KMS-11 (cell line): ENCODE data around the gene CNN3.

Experiments used
- H2AFZ ChIP-seq: fragments of 200-600 bp; sonication (generic); 2 replicates; pipeline ENCODE4 v1.6.1; 2016; ENCODE audit warnings: antibody characterized with exemption, mixed run types, low read depth
- H3K27ac ChIP-seq: fragments of 200-600 bp; sonication (generic); 2 replicates; pipeline ENCODE4 v1.6.1; 2016; ENCODE audit warnings: mild to moderate bottlenecking, mixed run types
- H3K27me3 ChIP-seq: fragments of 200-600 bp; sonication (generic); 2 replicates; pipeline ENCODE4 v1.6.1; 2017; ENCODE audit warnings: mild to moderate bottlenecking, low read depth, mixed run types, moderate library complexity; ENCODE audit not compliant: insufficient read depth
- H3K36me3 ChIP-seq: fragments of 200-600 bp; sonication (generic); 2 replicates; pipeline ENCODE4 v1.6.1; 2017; ENCODE audit warnings: mild to moderate bottlenecking, mixed run types; ENCODE audit not compliant: insufficient read depth
- H3K4me1 ChIP-seq: fragments of 200-600 bp; sonication (generic); 2 replicates; pipeline ENCODE4 v1.6.1; 2016; ENCODE audit warnings: mild to moderate bottlenecking, low read depth, mixed run types; ENCODE audit not compliant: poor library complexity, severe bottlenecking
- H3K4me2 ChIP-seq: fragments of 200-600 bp; sonication (generic); 2 replicates; pipeline ENCODE4 v1.7.0; 2016; ENCODE audit warnings: mild to moderate bottlenecking, mixed run types
- H3K4me3 ChIP-seq: fragments of 200-600 bp; sonication (generic); IDR thresholded peaks from 2 replicates; pipeline ENCODE4 v1.6.1; 2017; ENCODE audit warnings: low read depth, low read length, mixed read lengths; ENCODE audit not compliant: insufficient read depth
- H3K79me2 ChIP-seq: fragments of 200-600 bp; sonication (generic); 2 replicates; pipeline ENCODE4 v1.6.1; 2016; ENCODE audit warnings: low read depth, mixed run types; ENCODE audit not compliant: insufficient read depth
- H3K9ac ChIP-seq: fragments of 200-600 bp; sonication (generic); 2 replicates; pipeline ENCODE4 v1.6.1; 2016; ENCODE audit warnings: mild to moderate bottlenecking, mixed run types
- H4K20me1 ChIP-seq: fragments of 200-600 bp; sonication (generic); 2 replicates; pipeline ENCODE4 v1.6.1; 2016; ENCODE audit warnings: mild to moderate bottlenecking, mixed run types; ENCODE audit not compliant: insufficient read depth
- CTCF ChIP-seq: fragments of 200-600 bp; sonication (generic); conservative IDR thresholded peaks from 2 replicates; pipeline ENCODE4 v1.6.1; 2017; ENCODE audit warnings: low read depth, mild to moderate bottlenecking, antibody characterized with exemption, low read length, moderate library complexity, mixed read lengths

The CNN3 gene

GRCh38 chr1:94940738-94941137, 13.8 kb upstream of the CNN3 start:
- H3K27ac ChIP-seq = no peak overlapping the region
- no peak overlapping the region for H3K9ac ChIP-seq
- no peak overlapping the region for H3K4me2 ChIP-seq
- no peak overlapping the region for H2AFZ ChIP-seq
- no peaks in the 10 kb centered on the region for H3K36me3 ChIP-seq
- no peak for TF ChIP-seq CTCF
- H3K27me3 ChIP-seq = no peaks in the 10 kb centered on the region
- H3K4me1 ChIP-seq = no peaks in the 10 kb centered on the region
- no peaks in the 10 kb centered on the region for H4K20me1 ChIP-seq
- no peak overlapping the region for H3K4me3 ChIP-seq
- H3K79me2 ChIP-seq = no peaks in the 10 kb centered on the region

GRCh38 chr1:94937820-94938219, 10.9 kb upstream of the CNN3 start:
- Histone ChIP-seq H3K9ac (no peak overlapping the region), H3K4me1 (no peaks in the 10 kb centered on the region), H3K4me3 (no peak overlapping the region), H3K4me2 (no peak overlapping the region), H3K36me3 (no peaks in the 10 kb centered on the region), H3K27ac (no peak overlapping the region), H2AFZ (no peak overlapping the region), H4K20me1 (no peaks in the 10 kb centered on the region), H3K27me3 (no peaks in the 10 kb centered on the region), H3K79me2 (no peaks in the 10 kb centered on the region)
- TF ChIP-seq CTCF = no peak

- H3K9ac ChIP-seq = no peak overlapping the region
- no peak overlapping the region for H3K27ac ChIP-seq
- no peak overlapping the region for H3K4me2 ChIP-seq
Measured at GRCh38 chr1:94936861-94937620, 10.1 kb upstream of the CNN3 start.

GRCh38 chr1:94935476-94935875, 8.6 kb upstream of the CNN3 start:
- TF ChIP-seq CTCF = no peak
- H3K4me2 ChIP-seq = no peak overlapping the region
- no peaks in the 10 kb centered on the region for H3K79me2 ChIP-seq
- H4K20me1 ChIP-seq = no peaks in the 10 kb centered on the region
- H3K9ac ChIP-seq = no peak overlapping the region
- H3K4me1 ChIP-seq = no peaks in the 10 kb centered on the region
- no peaks in the 10 kb centered on the region for H3K36me3 ChIP-seq
- H2AFZ ChIP-seq = no peak overlapping the region
- no peak overlapping the region for H3K4me3 ChIP-seq
- no peak overlapping the region for H3K27ac ChIP-seq
- H3K27me3 ChIP-seq = no peaks in the 10 kb centered on the region

More at GRCh38 chr1:94936861-94937620, 10.1 kb upstream of the CNN3 start:
- no peak overlapping the region for H2AFZ ChIP-seq
- no peaks in the 10 kb centered on the region for H4K20me1 ChIP-seq
- no peak overlapping the region for H3K4me3 ChIP-seq
- no peaks in the 10 kb centered on the region for H3K79me2 ChIP-seq
- H3K36me3 ChIP-seq = no peaks in the 10 kb centered on the region
- no peaks in the 10 kb centered on the region for H3K27me3 ChIP-seq
- H3K4me1 ChIP-seq = no peaks in the 10 kb centered on the region
- TF ChIP-seq CTCF = no peak
